Measurements from ENCODE around the gene OTULIN.

DNA sequence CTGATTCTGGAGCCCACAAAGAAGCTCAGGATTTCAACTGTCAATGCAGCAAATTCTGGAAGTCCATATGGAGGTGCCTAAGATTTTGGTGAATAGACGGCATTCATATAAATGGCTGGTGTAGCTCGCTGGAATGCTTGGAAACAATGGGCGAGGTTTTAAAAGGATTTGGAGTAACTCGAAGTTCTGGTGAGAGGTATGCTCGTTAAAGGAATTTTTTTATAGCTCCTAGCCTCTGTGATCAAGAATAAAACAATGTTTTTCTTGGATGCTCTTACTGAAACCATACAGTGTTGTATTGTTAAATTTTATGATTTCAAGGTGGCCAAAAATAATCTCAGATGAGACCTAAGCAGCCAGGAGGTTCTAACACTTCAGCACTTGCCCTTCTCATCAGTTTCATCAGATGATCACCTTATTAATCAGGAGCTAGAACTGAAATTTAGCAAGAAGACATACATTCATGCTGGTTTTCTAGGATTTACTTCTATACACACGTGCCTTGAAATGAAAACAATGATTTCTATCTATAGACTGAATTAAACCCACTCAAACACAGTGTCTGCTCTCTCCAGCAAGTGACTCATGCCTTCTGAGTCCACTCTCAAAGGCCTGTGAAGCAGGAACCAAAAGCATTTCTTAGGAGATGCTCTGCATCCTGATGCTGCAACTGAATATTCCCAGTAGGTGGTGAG, 79.2 kb downstream of the OTULIN start:
- TF ChIP-seq CTCF (IDR thresholded peaks at IDR 0.05; ENCODE audit: borderline replicate concordance, extremely low read depth, low read length, poor library complexity, severe bottlenecking) (no peak), EZH2 (IDR thresholded peaks at IDR 0.05; ENCODE audit: borderline replicate concordance, low read depth, low read length, severe bottlenecking) (no peak)

All from DND-41 (cell line).